Medulla oblongata (tissue), 1 donor: ENCODE results near the gene CPSF4L.
"Not testable (repeated sequence)": the region's sequence is repeated elsewhere in the genome, so short reads cannot be mapped to it uniquely, and the experiment has no call there.

ENCODE experiments used
- DNase-seq: peaks from one replicate; pipeline ENCODE4 v3.0.0-alpha.2; 2015; ENCODE audit errors: extremely low spot score

The CPSF4L gene

DNA sequence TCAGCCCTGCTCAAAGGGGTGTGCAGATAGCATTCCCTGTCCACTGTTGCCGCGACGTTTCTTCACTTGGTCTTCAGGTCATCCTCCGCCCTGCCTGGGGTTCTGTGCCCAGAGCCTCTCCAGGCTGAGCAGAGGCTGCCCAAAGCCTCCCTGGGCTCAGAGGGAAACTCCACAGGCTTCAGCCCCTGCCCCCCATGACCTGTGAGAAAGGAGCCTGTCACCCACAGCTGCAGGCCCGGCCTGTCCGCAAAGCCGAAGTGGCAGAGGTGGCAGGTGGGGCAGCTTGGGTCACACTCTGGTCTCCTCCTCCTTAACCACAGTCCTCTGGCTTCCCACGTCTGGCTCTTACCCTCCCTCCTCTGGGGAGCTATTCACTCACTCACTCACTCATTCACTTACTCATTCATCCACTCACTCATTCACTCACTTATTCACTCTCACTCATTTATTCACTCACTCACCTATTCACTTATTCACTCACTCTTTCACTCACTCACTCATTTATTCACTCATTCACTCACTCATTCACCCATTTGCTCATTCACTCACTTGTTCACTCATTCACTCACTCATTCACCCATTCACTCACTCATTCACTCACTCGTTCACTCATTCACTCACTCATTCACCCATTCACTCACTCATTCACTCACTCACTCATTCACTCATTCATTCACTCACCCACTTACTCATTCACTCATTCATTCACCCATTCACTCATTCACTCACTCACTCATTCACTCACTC, 7.1 kb upstream of the CPSF4L start:
- no peak for DNase-seq

DNA sequence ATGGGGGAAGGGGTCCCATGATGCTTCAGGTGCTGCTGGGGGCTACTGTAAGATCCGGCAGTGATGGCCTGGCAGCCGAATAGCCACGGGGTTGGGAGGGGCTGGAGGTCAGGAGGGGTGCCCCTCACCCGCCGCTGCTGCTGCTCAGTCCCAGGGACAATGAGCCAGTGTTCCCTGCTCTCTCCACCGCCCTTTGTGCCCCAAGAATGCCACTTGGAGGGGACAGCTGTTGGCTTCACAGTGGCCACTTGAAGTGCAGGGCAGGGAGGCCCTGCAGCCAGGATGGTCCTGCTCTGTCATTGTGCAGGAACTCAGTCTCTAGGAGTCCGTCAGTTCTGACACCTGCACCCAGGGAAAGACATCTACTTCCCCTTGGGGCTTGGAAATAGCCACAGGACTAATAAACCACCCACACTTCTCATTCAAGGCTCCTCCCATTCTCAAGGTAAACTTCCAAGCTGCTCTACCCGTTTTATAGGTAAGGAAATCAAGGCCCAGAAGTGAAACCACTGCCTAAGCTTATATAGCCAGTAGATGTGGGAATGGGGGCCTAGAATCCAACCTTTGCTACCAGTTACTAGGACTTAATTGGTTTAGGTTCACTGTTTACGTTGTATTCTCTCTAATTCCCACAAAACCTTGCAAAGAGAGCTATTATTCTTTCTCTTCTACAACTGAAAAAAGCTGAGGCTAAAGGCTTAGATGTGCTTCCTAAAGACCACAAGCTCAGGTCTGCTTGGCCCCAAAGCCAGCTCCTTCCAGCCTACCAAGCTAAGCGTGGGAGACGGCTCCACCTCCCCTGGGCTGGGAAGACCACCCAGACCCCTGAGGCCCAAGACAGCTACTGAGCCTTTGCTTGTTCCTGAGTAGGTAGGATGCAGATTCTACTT, 6.2 kb upstream of the CPSF4L start:
- DNase-seq: peak; percentile 94

DNA sequence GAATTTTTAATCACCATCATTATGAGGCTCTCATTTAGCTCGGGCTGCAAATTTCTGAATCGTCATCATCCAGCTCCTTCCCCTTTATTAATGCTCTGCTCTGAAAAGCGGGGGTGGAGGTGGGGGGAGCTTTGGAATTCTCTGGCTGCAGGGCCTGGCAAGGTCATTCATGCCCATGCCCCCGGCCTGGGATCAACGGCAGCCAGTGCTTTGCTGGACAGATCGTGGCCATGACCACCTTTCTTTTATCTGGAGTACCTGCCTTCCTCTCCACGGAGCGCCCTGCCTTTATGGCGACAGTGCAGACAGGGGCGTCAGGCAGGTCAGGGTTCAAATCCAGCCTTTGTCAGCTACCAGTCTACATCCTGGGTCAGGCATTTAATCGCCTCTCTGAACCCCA, 5.1 kb upstream of the CPSF4L start:
- DNase-seq: no peak

DNA sequence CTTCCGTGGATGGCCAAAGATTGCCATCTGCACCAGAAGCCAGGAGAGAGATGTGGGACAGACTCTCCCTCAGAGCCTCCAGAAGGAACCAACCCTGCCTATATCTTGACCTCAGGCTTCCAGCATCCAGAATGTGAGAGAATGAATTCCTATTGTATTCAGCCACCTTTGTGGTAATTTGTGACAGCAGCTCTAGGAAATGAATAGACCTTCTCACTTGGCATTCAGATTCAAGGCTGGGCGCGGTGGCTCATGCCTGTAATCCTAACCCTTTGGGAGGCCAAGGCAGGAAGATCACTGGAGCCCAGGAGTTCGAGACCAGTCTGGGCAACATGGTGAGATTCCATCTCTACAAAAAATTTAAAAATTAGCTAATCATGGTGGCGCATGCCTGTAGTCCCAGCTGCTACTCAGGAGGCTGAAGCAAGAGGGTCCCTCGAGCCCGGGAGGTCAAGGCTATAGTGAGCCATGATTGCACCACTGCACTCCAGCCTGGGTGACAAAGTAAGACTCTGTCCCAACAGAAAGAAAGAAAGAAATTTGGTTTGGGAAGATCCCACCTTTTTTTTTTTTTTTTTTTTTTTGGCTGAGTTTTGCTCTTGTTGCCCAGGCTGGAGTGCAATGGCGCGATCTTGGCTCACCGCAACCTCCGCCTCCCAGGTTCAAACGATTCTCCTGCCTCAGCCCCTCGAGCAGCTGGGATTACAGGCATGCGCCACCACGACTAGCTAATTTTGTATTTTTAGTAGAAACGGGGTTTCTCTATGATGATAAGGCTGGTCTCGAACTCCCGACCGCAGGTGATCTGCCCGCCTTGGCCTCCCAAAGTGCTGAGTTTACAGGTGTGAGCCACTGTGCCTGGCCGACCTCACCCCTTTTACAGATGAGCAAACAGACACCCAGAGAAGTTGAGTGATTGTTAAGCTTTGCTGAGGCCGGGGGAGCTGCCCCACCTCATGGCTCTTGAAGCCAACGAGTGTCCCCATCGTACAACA, 4.3 kb upstream of the CPSF4L start:
- no peak for DNase-seq

DNA sequence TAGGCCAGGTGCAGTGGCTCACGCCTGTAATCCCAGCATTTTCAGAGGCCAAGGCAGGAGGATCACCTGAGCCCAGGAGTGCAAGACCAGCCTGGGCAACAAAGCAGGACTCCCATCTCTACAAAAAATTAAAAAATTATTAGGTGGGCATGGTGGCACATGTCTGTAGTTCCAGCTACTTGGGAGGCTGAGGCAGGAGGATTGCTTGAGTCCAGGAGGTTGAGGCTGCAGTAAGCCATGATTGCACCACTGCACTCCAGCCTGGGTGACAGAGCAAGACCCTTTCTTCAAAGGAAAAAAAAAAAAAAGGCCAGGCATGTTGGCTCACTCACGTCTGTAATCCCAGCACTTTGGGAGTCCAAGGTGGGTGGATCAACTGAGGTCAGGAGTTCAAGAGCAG, 2.8 kb upstream of the CPSF4L start:
- not testable (repeated sequence) for DNase-seq

DNA sequence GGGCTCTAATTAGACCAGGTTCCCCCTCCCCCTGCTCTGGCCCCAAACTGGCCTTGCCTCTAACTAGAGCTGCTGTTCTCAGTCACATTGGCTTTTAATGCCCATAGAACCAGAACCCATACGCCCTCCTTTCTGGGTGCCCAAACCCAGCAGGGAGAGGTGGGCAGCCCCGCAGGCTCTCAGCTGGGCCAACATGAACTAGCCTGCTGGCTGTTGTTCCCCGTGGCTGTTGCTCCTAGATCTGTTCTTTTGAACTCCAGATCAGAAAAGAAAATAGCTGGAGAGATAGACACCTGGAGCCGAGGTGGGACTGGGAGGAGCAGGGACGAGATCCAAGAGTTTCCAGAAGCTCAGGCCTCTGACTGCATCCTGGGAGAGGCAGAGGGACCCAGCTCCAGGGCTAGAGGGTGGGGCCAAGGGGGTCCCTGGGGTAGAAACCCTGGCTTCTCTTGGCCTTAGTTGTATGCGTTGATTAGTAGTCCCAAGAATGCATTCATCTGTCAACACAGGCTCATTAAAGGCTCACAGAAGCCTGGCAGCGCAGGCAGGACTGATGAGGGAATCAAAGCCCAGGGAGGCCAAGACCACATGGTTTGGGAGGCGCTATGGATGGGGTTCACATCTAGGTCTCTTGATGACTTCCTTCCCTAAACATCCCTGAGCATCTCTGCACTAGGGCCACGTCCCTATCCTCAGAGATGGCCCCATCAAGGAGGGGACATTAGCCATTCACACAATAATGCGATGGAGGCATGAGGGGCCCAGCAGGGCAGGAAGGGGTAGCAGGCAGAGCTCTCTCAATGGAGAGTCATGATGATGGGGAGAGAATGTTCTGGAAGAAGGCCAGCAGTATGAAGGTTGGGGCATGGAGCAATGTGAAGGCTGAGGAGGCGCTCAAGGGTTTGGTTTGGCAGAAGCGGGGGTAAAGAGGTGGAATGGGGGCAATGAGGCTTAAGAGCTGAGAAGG, 1.3 kb upstream of the CPSF4L start:
- peak; percentile 26 for DNase-seq

DNA sequence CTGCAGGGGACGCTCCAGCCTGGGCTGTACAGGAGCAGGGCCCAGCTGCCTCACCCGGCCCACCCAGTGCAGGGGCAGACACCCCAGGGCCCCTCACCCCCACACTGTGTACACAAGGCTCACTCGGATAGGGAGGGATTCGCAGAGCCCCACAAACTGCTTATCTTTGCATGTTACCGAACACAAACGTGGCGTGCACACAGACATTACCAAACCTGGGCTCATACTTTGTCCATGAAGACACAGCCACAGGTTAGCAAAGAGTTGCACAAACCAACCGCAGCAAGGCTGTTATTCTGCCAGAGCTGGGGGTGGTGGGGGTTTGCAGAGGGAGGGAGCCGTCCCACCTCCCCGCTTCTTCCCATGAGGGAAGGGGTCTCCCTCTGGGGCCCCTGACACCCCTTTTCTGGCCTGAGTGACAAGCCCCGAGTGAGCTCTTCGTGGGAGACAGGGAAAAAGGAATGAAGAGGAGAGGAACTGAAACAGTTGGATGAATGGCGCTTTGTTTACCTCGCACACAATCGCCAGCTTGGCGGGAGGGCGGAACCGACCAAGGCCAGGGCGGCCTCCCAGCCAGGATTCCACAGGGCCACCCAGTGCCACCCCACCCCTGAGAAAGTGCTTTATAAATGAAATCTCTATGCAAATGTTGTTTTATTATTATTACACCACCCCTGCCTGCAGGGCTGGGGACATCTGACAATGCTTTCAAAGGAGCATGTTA, 434 bp upstream of the CPSF4L start:
- DNase-seq: peak; percentile 87

DNA sequence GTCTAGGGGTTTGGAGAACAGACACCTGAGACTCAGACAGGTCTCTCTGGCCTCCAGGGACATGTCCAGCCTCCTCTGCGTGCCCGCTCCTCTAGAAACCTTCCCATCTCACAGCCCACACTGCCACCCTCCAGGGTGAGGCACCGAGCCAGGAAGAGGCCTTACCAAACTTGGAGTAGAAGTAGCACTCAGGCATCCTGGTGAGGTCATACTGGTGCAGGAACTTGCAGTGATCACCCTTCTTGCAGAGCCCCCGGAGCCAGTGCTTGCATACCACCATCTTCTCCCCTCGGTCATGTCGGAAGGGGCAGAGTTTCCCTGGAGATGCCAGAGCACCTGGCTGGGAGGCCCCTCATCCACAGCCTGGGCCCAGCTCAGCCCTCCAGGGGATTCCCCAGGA, 4.2 kb downstream of the CPSF4L start:
- DNase-seq: no peak

DNA sequence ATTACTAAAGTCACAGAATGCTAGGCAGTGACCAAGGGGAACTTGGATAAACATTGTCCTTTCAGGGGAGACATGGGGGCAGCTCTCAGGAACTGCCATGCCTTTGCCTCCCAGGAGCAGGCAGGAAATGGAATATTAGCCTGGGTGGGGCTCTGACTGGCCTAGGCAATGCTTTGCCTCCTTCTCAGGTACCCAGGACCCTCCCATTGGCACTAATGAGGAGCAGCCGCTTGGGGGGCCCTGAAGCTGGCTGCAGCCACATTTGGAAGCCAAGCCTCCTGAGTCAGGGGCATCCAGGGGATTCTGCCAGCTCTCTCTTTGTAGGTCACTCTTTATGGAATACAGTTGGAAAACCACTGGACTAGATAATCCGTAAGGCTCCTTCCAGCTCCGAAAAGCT, 5.5 kb downstream of the CPSF4L start:
- no peak for DNase-seq

DNA sequence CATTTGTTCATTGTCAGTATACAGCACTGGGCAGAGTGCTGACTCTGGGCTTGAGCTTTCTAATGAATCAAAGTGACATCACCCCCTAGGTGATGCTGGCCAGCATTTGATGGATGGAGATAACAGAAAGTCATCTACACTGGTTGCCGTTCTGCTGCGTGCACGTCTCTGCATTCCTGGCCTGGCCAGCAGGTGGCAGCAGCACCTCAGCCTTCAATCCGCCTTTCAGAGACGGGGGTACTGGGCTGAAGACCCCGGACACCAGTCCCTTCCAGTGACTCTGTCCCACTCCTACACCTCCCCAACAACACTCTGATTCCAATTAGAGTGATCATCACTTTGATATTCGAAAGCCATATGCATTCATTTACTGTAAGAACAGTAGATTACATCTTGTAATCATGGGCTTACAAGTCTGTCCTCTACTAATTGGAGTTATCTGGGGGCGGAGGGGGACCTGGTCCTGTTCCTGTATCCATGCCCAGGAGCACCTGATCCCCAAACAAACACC, 6.0 kb downstream of the CPSF4L start:
- DNase-seq: peak; percentile 66

DNA sequence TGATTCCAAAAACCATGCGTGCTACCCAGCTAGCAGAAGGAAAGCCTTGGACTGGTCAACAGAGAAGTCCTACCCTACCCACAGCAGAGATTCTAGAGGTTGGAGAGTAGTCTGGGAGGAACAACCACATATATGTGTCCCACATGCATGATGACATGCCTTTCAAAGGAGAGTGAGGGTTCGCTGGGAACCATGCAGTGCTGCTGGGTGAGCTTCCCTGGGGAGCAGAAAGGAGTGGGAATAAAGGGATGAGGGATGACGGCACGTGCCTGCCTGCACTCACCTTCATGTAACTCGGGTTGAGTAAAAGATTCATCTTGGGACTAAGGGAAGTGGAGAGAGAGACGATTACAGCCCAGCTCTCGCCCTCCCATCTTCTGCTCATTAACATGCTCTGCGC, 9.8 kb downstream of the CPSF4L start:
- DNase-seq: no peak

DNA sequence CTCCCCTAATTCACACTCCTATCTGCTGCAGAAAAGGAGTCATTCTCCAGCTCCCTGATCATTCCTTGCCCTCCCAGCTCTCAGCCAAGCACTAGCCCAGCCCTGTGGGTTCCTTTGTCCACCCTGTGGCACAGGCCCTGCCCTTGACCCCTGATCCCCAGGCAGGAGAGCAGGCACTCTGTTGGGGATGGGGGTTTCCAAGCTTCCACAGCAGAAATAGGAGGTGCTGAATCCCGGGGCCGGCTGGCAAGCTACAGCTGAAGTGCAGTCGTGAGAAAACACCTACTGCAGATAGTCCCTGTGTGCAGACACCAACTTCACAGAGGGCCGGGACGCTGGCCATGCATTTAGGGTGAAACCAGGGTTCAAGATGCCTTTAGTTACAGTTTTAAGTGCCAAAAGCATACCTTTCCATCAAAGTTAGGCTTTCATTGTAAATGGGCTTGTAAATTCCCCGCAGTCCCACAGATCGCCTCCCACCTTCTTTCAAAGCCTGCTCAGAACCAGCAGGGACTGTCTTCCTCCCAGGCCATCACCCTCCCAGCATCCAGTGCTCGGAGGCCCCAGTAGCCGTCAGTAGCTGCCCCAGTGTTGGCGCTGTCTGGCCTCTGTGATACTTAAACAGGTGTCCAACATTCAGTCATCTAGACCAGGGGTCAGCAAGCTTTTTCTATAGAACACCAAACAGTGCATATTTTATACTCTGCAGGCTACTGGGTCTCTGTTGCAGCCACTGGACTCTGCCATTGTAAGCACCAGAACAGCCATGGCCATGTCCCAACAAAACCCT, 10.6 kb downstream of the CPSF4L start:
- DNase-seq: no peak

DNA sequence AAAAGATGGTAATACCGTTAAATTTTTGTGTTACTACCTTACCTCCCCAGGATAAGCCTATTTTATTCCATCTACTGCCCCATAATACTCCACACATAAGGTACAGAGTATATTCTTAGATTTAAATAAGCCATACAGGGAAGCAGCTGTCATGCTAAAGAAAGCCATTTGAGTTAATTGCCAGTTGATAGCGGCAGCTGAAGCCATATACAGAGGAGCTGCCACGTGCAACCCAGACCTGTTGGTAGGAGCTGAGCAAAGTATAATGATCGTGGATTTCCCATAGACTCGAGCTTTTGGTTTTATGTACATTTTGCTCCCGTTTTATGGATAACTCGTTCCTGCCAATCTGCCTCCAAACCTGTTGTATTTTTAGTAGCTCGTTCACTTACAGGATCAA, 12.0 kb downstream of the CPSF4L start:
- DNase-seq: no peak

DNA sequence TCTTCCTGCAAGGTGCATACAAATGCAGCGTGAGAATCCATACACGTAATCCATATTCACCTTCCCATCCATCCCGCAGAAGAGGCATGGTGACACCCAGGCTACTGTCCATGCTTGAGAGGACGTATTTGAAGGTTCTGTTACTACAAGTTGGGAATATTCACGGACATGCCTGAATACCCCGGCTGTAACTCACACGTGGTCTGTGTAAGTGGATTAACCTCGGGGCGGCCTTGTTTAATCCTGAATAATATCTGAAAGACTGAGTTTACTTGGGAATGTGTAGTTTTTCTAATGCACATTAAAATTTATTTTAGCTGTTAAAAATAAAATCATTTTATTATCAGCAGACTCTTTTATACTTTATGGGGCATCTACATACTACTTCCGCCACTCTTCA, 13.1 kb downstream of the CPSF4L start:
- DNase-seq: no peak

DNA sequence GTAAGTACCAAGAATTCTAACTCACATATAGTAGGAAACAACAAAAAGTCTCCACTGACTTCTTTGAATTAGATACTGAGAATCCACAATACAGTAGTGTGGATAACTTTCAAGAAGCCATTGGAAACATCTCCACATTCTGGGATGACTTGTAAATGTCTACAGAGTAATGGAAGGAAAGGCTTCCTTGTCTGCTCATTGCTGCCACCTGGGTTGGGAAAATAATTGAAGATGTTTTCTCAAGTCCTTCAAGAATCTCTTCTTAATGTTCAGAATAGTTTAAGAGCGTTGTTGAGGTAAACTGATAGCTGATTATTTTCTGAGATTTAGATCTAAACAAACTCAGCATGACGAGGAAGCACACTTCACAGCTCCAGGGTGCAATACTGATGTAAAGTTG, 14.0 kb downstream of the CPSF4L start:
- no peak for DNase-seq

DNA sequence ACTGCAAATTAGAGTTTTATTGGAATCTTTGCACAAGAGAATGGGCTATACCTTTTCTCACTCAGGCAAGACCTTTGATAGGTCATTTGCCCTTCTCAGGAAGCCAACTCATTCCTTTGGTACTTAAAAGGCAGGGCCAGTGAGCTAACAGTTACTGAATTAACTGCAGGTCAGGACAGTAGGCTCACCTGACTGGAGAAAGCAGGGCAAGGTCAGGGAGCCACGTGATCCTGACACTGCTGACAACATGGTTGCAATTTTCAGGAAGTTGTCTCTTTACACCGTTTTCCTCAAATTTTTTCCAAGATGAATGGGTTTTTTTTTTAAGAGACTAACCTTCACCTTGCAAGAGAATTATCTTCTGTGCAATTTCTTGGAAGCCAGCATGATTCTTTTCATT, 21.1 kb downstream of the CPSF4L start:
- no peak for DNase-seq

DNA sequence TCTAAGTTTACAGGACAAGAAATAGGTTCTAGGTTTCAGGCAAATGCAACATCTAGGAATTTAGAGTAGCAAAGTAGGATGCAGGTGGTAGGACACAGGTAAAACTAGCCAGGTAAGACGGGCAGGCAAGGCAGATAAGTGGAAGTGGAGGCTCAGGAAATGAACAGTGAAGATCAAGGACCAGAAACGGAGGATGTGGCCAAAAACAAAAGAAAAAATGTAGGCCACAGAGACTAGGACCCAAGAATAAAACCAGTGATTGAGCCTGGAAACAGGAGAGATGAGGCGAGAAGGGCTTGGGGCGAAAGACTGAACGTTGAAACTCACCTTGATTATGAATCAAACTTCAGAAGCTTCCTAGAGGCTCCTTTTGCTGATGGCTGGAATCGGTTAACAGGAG, 24.0 kb downstream of the CPSF4L start:
- no peak for DNase-seq

DNA sequence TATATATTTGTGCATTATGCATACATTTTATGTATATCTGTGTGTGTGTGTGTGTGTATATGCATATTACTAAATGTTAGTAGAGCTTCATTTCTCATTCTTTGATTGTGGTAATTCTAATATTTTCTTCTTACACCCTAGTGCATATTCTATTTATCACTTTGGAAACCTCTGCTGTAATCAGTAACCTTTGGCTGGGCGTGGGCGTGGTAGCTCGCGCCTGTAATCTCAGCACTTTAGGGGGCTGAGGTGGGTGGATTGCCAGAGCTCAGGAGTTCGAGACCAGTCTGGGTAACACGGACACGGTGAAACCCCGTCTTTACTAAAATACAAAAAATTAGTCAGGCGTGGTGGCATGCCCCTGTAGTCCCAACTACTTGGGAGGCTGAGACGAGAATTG, 26.9 kb downstream of the CPSF4L start:
- no peak for DNase-seq
